WTC11 (cell line): ENCODE data around the gene KRTAP5-9.

Experiments
- TF ChIP-seq, protein P1 (sequence below): sonication (generic); formaldehyde crosslinking; IDR thresholded peaks from 2 replicates; pipeline ENCODE4 v1.8.1; 2023; ENCODE audit warnings: mild to moderate bottlenecking, missing genetic modification reagents, moderate library complexity
- TF ChIP-seq, protein P2 (sequence below): fragments of 200-600 bp; IDR thresholded peaks from 2 replicates; pipeline ENCODE4 v1.8.0; 2022; ENCODE audit warnings: antibody characterized with exemption

DNA sequence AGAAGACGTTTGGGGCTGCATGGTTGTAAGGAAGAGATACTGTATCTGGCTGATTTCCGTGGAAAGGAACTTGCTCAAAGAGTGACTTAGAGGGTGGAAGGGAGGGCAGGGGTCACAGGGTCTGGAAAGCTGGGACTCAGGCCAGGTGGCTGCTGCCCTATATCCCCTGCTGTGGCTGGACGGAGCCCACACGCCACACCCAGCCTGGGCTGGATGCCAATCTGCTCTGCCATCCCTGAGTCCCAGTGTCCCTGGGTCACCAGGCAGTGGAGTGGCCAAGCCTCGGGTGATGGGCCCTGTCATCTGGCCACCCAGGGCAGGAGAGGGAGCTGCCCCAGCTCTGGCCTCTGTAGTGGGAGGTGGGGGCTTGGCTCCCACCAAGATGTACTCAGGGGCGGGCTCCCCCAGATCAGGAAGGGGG lies 47.6 kb upstream of the KRTAP5-9 start:
- TF ChIP-seq, protein P1, sequence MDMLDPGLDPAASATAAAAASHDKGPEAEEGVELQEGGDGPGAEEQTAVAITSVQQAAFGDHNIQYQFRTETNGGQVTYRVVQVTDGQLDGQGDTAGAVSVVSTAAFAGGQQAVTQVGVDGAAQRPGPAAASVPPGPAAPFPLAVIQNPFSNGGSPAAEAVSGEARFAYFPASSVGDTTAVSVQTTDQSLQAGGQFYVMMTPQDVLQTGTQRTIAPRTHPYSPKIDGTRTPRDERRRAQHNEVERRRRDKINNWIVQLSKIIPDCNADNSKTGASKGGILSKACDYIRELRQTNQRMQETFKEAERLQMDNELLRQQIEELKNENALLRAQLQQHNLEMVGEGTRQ: no peak
- TF ChIP-seq, protein P2, sequence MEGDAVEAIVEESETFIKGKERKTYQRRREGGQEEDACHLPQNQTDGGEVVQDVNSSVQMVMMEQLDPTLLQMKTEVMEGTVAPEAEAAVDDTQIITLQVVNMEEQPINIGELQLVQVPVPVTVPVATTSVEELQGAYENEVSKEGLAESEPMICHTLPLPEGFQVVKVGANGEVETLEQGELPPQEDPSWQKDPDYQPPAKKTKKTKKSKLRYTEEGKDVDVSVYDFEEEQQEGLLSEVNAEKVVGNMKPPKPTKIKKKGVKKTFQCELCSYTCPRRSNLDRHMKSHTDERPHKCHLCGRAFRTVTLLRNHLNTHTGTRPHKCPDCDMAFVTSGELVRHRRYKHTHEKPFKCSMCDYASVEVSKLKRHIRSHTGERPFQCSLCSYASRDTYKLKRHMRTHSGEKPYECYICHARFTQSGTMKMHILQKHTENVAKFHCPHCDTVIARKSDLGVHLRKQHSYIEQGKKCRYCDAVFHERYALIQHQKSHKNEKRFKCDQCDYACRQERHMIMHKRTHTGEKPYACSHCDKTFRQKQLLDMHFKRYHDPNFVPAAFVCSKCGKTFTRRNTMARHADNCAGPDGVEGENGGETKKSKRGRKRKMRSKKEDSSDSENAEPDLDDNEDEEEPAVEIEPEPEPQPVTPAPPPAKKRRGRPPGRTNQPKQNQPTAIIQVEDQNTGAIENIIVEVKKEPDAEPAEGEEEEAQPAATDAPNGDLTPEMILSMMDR: no peak
